H1 (cell line): ENCODE results near the gene UMAD1.

ENCODE experiments used
- PHF8 ChIP-seq: fragments of 200-600 bp; sonication (generic); conservative IDR thresholded peaks from 2 replicates; pipeline ENCODE4 v1.7.1; 2012; ENCODE audit warnings: low read depth, mild to moderate bottlenecking, inconsistent platforms, low read length, moderate library complexity
- POLR2AphosphoS5 ChIP-seq: IDR thresholded peaks from 2 replicates; pipeline ENCODE4 v1.6.1; 2011; ENCODE audit warnings: low read depth, low read length
- RAD21 ChIP-seq, 2 experiments: IDR thresholded peaks in 1 of 2; conservative IDR thresholded peaks in 1 of 2; 2 replicates each; pipeline ENCODE4 v1.6.1; 2011; ENCODE audit warnings: low read depth in 2 of 2, low read length in 2 of 2, improper control_type of control experiment in 1 of 2, inconsistent platforms in 1 of 2, mild to moderate bottlenecking in 1 of 2, moderate library complexity in 1 of 2
- TBP ChIP-seq: IDR thresholded peaks from 2 replicates; pipeline ENCODE4 v1.6.1; 2011; ENCODE audit warnings: low read depth, low read length, improper control_type of control experiment
- YY1 ChIP-seq: IDR thresholded peaks from 2 replicates; pipeline ENCODE4 v1.6.1; 2011; ENCODE audit warnings: low read depth, mild to moderate bottlenecking, low read length
- TF ChIP-seq, protein P1 (sequence below): IDR thresholded peaks from 2 replicates; pipeline ENCODE4 v1.6.1; 2012; ENCODE audit warnings: inconsistent platforms
- TF ChIP-seq, protein P2 (sequence below), 3 experiments: IDR thresholded peaks; 1 replicate in 2 of 3; 2 replicates in 1 of 3; pipeline versions ENCODE4 v1.5.1 to v1.6.1; 2011; ENCODE audit warnings: low read length in 3 of 3, mild to moderate bottlenecking in 3 of 3, inconsistent platforms in 2 of 3, low read depth in 1 of 3, moderate library complexity in 1 of 3; ENCODE audit not compliant: insufficient read depth in 1 of 3; ENCODE audit errors: control extremely low read depth in 1 of 3

DNA sequence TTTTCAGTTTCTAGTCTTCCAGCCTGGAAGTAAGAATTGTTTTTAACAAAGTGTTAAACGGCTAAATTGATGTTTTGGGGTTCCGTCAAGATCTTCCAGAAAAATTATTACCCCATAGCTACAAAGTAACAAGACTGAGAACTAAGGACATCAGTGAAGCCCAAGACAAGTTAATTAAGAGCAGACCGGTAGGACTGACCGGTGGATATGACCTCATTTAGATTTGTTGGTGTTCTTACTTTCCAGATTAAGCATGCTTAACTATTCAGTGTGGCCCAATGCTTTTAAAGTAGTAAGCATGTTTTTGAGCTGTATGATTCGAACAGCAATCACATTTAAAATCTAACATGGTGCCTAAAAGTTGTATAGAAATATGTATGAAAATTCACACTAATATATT, 151.0 kb downstream of the UMAD1 start:
- TF ChIP-seq, protein P1, sequence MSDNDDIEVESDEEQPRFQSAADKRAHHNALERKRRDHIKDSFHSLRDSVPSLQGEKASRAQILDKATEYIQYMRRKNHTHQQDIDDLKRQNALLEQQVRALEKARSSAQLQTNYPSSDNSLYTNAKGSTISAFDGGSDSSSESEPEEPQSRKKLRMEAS, result no peak
- TF ChIP-seq RAD21 (IDR thresholded peaks at IDR 0.05 in 1 of 2, conservative IDR thresholded peaks at IDR 0.05 in 1 of 2; ENCODE audit: low read depth in 2 of 2, low read length in 2 of 2) (no peak), PHF8 (no peak), YY1 (no peak), TBP (no peak), POLR2AphosphoS5 (no peak)
- TF ChIP-seq, protein P2, sequence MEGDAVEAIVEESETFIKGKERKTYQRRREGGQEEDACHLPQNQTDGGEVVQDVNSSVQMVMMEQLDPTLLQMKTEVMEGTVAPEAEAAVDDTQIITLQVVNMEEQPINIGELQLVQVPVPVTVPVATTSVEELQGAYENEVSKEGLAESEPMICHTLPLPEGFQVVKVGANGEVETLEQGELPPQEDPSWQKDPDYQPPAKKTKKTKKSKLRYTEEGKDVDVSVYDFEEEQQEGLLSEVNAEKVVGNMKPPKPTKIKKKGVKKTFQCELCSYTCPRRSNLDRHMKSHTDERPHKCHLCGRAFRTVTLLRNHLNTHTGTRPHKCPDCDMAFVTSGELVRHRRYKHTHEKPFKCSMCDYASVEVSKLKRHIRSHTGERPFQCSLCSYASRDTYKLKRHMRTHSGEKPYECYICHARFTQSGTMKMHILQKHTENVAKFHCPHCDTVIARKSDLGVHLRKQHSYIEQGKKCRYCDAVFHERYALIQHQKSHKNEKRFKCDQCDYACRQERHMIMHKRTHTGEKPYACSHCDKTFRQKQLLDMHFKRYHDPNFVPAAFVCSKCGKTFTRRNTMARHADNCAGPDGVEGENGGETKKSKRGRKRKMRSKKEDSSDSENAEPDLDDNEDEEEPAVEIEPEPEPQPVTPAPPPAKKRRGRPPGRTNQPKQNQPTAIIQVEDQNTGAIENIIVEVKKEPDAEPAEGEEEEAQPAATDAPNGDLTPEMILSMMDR (IDR thresholded peaks at IDR 0.05; ENCODE audit: control extremely low read depth in 1 of 3, insufficient read depth in 1 of 3, low read depth in 1 of 3, low read length in 3 of 3), result no peak
